Retinal pigment epithelial cell (primary cell): ENCODE data around the gene GPR152.
A peak's percentile ranks its signal among the peaks of the same experiment; 100 is the strongest.

ENCODE experiments used
- DNase-seq: peaks from one replicate; pipeline ENCODE4 v3.0.0-alpha.2; 2010; ENCODE audit warnings: low read depth
- H3K4me3 ChIP-seq: 2 replicates; pipeline ENCODE4 v1.5.1; 2011; ENCODE audit warnings: mild to moderate bottlenecking, low read length, control low read depth, moderate library complexity
- CTCF ChIP-seq: conservative IDR thresholded peaks from 2 replicates; pipeline ENCODE4 v1.5.1; 2011; ENCODE audit warnings: low read depth, low read length, control low read depth, inconsistent platforms

The GPR152 gene

GRCh38 chr11:67420646-67421429, 31.7 kb downstream of the GPR152 start:
- peak overlapping the region; percentile 10 for H3K4me3 ChIP-seq
- DNase-seq: peak; percentile 46
- TF ChIP-seq CTCF: no peak

GRCh38 chr11:67420147-67420645, 32.3 kb downstream of the GPR152 start:
- TF ChIP-seq CTCF: no peak
- no peak for DNase-seq

GRCh38 chr11:67419325-67420049, 33.0 kb downstream of the GPR152 start:
- no peak overlapping the region for H3K4me3 ChIP-seq

More at GRCh38 chr11:67420147-67420645, 32.3 kb downstream of the GPR152 start:
- H3K4me3 ChIP-seq: peak overlapping the region; percentile 10

GRCh38 chr11:67418476-67419281, 33.9 kb downstream of the GPR152 start:
- H3K4me3 ChIP-seq: no peak overlapping the region
- DNase-seq: no peak
- TF ChIP-seq CTCF: no peak

More at GRCh38 chr11:67419325-67420049, 33.0 kb downstream of the GPR152 start:
- no peak for TF ChIP-seq CTCF
- no peak for DNase-seq

- H3K4me3 ChIP-seq: no peak overlapping the region
- no peak for DNase-seq
- TF ChIP-seq CTCF: no peak
These were observed 35.1 kb downstream of the GPR152 start for GRCh38 chr11:67417425-67417824.

GRCh38 chr11:67416416-67417335, 35.9 kb downstream of the GPR152 start:
- H3K4me3 ChIP-seq: peak overlapping the region; percentile 45

More at GRCh38 chr11:67416416-67417335, 35.9 kb downstream of the GPR152 start:
- DNase-seq: no peak
- no peak for TF ChIP-seq CTCF
